ENCODE data around the gene PRPSAP1. TPM values are rescaled to one million over a fixed set of nuclear protein-coding genes. Genes with fewer than 3 reads are reported as not detected.

Gene PRPSAP1
- total and polyA plus RNA-seq, 2 of the 8 experiments (the other 6 are each of a cell fraction or from before 2014, with no cell fraction given): 32.0 to 54.2 TPM

DNA sequence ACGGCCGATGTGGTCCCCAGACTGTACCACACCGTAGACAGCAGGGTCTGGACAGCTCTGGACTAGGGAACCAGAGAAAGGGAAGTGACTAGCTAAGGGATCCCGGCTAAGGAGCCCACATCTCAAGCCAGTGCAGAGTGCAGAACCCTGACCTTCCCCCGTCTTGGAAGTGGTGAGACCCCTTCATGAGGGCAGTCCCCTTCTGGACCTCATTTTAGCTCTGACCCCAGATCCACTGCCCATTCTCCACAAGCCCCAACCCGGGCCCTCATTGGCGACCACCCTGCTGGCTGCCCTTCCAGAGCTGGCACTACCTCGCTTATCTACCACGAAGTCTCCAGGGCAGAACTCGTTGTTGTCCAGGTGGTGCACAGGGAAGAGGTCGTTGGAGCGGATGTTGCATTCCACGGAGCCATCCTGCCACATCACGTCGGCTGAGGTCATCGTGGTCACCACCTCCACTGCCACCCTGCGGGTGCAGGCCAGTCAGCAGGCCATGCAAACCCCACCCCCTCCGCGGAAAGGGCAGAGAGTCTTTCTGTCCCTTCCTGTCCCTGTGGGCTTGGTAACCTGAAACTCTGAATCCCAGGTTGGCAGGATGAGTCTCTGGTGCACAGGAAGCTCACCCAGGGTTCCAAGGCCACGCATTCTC, 44.9 kb upstream of the PRPSAP1 start (continued):
- TF ChIP-seq, protein P1, sequence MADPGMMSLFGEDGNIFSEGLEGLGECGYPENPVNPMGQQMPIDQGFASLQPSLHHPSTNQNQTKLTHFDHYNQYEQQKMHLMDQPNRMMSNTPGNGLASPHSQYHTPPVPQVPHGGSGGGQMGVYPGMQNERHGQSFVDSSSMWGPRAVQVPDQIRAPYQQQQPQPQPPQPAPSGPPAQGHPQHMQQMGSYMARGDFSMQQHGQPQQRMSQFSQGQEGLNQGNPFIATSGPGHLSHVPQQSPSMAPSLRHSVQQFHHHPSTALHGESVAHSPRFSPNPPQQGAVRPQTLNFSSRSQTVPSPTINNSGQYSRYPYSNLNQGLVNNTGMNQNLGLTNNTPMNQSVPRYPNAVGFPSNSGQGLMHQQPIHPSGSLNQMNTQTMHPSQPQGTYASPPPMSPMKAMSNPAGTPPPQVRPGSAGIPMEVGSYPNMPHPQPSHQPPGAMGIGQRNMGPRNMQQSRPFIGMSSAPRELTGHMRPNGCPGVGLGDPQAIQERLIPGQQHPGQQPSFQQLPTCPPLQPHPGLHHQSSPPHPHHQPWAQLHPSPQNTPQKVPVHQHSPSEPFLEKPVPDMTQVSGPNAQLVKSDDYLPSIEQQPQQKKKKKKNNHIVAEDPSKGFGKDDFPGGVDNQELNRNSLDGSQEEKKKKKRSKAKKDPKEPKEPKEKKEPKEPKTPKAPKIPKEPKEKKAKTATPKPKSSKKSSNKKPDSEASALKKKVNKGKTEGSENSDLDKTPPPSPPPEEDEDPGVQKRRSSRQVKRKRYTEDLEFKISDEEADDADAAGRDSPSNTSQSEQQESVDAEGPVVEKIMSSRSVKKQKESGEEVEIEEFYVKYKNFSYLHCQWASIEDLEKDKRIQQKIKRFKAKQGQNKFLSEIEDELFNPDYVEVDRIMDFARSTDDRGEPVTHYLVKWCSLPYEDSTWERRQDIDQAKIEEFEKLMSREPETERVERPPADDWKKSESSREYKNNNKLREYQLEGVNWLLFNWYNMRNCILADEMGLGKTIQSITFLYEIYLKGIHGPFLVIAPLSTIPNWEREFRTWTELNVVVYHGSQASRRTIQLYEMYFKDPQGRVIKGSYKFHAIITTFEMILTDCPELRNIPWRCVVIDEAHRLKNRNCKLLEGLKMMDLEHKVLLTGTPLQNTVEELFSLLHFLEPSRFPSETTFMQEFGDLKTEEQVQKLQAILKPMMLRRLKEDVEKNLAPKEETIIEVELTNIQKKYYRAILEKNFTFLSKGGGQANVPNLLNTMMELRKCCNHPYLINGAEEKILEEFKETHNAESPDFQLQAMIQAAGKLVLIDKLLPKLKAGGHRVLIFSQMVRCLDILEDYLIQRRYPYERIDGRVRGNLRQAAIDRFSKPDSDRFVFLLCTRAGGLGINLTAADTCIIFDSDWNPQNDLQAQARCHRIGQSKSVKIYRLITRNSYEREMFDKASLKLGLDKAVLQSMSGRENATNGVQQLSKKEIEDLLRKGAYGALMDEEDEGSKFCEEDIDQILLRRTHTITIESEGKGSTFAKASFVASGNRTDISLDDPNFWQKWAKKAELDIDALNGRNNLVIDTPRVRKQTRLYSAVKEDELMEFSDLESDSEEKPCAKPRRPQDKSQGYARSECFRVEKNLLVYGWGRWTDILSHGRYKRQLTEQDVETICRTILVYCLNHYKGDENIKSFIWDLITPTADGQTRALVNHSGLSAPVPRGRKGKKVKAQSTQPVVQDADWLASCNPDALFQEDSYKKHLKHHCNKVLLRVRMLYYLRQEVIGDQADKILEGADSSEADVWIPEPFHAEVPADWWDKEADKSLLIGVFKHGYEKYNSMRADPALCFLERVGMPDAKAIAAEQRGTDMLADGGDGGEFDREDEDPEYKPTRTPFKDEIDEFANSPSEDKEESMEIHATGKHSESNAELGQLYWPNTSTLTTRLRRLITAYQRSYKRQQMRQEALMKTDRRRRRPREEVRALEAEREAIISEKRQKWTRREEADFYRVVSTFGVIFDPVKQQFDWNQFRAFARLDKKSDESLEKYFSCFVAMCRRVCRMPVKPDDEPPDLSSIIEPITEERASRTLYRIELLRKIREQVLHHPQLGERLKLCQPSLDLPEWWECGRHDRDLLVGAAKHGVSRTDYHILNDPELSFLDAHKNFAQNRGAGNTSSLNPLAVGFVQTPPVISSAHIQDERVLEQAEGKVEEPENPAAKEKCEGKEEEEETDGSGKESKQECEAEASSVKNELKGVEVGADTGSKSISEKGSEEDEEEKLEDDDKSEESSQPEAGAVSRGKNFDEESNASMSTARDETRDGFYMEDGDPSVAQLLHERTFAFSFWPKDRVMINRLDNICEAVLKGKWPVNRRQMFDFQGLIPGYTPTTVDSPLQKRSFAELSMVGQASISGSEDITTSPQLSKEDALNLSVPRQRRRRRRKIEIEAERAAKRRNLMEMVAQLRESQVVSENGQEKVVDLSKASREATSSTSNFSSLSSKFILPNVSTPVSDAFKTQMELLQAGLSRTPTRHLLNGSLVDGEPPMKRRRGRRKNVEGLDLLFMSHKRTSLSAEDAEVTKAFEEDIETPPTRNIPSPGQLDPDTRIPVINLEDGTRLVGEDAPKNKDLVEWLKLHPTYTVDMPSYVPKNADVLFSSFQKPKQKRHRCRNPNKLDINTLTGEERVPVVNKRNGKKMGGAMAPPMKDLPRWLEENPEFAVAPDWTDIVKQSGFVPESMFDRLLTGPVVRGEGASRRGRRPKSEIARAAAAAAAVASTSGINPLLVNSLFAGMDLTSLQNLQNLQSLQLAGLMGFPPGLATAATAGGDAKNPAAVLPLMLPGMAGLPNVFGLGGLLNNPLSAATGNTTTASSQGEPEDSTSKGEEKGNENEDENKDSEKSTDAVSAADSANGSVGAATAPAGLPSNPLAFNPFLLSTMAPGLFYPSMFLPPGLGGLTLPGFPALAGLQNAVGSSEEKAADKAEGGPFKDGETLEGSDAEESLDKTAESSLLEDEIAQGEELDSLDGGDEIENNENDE (IDR thresholded peaks at IDR 0.05; ENCODE audit: insufficient replicate concordance, low read length): no peak
- TF ChIP-seq TAF1 (IDR thresholded peaks at IDR 0.05; ENCODE audit: low read depth, low read length) (no peak), TBP (IDR thresholded peaks at IDR 0.05; ENCODE audit: low read depth, low read length) (no peak)
